ENCODE data around the gene RPUSD1. TPM values are rescaled to one million over a fixed set of nuclear protein-coding genes. Genes with fewer than 3 reads are reported as not detected.

Gene RPUSD1
- total RNA-seq, 1 experiment from 2014 or later, result 59.9 TPM

DNA sequence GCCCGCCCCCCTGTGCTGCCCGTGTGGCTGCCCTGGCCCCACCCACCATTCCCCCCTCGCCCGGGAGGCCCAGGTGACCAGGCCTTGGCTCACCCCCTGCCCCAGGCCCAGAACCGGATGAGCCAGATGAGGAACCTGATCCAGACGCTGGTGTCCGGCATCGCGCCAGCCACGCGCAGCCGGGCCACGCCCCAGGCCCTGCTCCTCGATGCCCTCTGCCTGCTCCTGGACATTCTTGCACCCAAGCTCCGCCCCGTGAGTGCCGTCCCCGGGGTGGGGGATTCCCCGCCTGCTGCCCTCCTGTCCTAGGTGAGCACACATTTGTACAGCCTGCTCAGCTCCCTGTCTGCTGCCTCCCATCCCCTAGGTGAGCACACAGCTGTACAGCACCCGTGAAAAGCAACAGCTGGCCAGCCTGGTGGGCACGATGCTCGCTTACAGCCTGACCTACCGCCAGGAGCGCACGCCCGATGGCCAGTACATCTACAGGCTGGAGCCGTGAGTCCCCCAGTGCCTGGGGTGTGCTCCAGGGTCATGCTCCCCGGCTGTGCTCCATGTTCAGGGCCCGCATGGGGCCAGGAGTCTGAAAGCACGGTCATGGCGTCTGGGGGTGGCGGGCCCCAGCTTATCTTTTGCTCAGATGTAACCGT is 7.5 kb upstream of the RPUSD1 start:
- no peak overlapping the region for H2AFZ ChIP-seq (ENCODE audit: low read depth, low read length, poor library complexity, severe bottlenecking)
- POLR2A ChIA-PET, result interaction anchor here (1.0 kb wide), 1 partner anchor 11 kb away, joined by 3 read pairs; no protein-coding TSS in a partner anchor
- peak overlapping the region; percentile 68 for H3K4me2 ChIP-seq (ENCODE audit: low read length)
- H3K27ac ChIP-seq (ENCODE audit: low read depth, low read length), result peak overlapping the region; percentile 53
- RAD21 ChIA-PET (ENCODE audit: low non-redundant PET in 1 of 2, low total read pairs in 2 of 2, uncharacterized antibody in 2 of 2, unreplicated experiment in 2 of 2), result no interaction called here
- peaks cover 0 to 12% of the 10 kb centered on the region in 2 experiments; a peak in 3 of 4 replicates for H3K36me3 ChIP-seq (ENCODE audit: control insufficient read depth in 1 of 2, insufficient read depth in 2 of 2, low read length in 2 of 2)
- BruUV-seq (replicated peaks), result no TSS peak
- H3K27me3 ChIP-seq (ENCODE audit: insufficient read depth, low read length), result no peaks in the 10 kb centered on the region
- ATAC-seq (peak; percentile 43), DNase-seq (ENCODE audit: low read depth, low spot score) (peak; percentile 58)
- no peaks in the 10 kb centered on the region for H3K9me2 ChIP-seq (ENCODE audit: insufficient read depth)
- H3K4me1 ChIP-seq (ENCODE audit: control insufficient read depth in 1 of 2, insufficient read depth in 2 of 2, low read length in 2 of 2), result peaks cover 17 to 44% of the 10 kb centered on the region in 2 experiments
- CTCF ChIA-PET, result interaction anchor here (0.6 to 2.0 kb wide), 3 partner anchors 83 to 310 kb away, joined by 3 to 9 read pairs (median 3); no protein-coding TSS in a partner anchor
- H4K20me1 ChIP-seq (ENCODE audit: insufficient read depth), result no peaks in the 10 kb centered on the region
- intact Hi-C loops (cut with micrococcal nuclease), result no loop called here
- TF ChIP-seq CBX3 (IDR thresholded peaks at IDR 0.05; ENCODE audit: low read depth) (no peak), SP1 (IDR thresholded peaks at IDR 0.05; ENCODE audit: low read depth) (peak; percentile 80; the same call in 1 of the 2 replicates), ELF1 (IDR thresholded peaks at IDR 0.05; ENCODE audit: borderline replicate concordance, low read depth) (no peak), POLR2AphosphoS5 (IDR thresholded peaks at IDR 0.05; ENCODE audit: low read depth, low read length) (peak; percentile 67), CEBPB (IDR thresholded peaks at IDR 0.05; ENCODE audit: low read depth) (no peak), ZNF274 (IDR thresholded peaks at IDR 0.05; ENCODE audit: low read depth, low read length) (no peak)
- TF ChIP-seq, protein P1, sequence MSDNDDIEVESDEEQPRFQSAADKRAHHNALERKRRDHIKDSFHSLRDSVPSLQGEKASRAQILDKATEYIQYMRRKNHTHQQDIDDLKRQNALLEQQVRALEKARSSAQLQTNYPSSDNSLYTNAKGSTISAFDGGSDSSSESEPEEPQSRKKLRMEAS (IDR thresholded peaks at IDR 0.05), result peak; percentile 86
- no peaks in the 10 kb centered on the region for H3K9me3 ChIP-seq (ENCODE audit: control insufficient read depth in 1 of 2, insufficient read depth in 1 of 2, low read depth in 1 of 2, low read length in 2 of 2)
- H3K4me3 ChIP-seq (replicated peaks in 1 of 2; ENCODE audit: low read depth in 1 of 2, low read length in 2 of 2), result peak overlapping the region in 1 of 2 experiments; percentile 32; a peak in 2 of 4 replicates
- H3K9ac ChIP-seq (ENCODE audit: low read length), result peak overlapping the region; percentile 50
- H3K79me2 ChIP-seq (ENCODE audit: insufficient read depth, low read length), result peaks cover 12% of the 10 kb centered on the region

DNA sequence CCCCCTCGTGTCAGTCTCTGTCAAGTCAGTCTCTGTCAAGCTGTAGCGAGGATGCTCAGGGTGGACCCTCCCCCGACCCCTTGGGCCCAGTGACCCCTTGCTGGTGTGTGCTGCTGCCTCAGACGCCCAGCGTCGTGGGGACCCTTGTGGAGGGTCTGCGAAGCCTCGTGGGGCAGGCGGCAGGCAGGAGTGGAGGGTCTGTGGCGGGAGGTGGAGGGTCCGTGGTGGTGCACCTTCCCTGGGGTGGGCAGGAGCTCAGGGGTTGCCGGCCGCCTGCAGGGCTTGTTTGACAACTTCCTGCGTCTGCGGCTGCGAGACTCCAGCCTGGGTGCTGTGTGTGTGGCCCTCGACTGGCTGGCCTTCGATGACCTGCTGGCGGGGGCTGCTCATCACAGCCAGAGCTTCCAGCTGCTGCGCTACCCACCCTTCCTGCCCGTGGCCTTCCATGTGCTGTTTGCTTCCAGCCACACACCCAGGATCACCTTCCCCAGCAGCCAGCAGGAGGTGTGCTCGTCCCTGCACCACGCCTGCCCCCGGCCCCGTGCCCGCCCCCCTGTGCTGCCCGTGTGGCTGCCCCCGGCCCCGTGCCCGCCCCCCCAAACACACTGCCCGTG is 6.8 kb upstream of the RPUSD1 start:
- ChIA-PET POLR2A (interaction anchor here (1.0 kb wide), 1 partner anchor 11 kb away, joined by 3 read pairs; no protein-coding TSS in a partner anchor), CTCF (interaction anchor here (1.1 to 2.0 kb wide), 2 partner anchors 83 to 261 kb away, joined by 3 to 9 read pairs; no protein-coding TSS in a partner anchor), RAD21 (ENCODE audit: low non-redundant PET in 1 of 2, low total read pairs in 2 of 2, uncharacterized antibody in 2 of 2, unreplicated experiment in 2 of 2) (no interaction called here)
- H3K27me3 ChIP-seq (ENCODE audit: insufficient read depth, low read length), result no peaks in the 10 kb centered on the region
- H3K4me2 ChIP-seq (ENCODE audit: low read length), result no peak overlapping the region
- no peak for DNase-seq (ENCODE audit: low read depth, low spot score)
- H3K4me1 ChIP-seq (ENCODE audit: control insufficient read depth in 1 of 2, insufficient read depth in 2 of 2, low read length in 2 of 2), result peaks cover 13 to 37% of the 10 kb centered on the region in 2 experiments
- intact Hi-C loops (cut with micrococcal nuclease), result no loop called here
- no peak overlapping the region for H3K9ac ChIP-seq (ENCODE audit: low read length)
- no peaks in the 10 kb centered on the region for H3K9me3 ChIP-seq (ENCODE audit: control insufficient read depth in 1 of 2, insufficient read depth in 1 of 2, low read depth in 1 of 2, low read length in 2 of 2)
- peaks cover 19% of the 10 kb centered on the region for H3K79me2 ChIP-seq (ENCODE audit: insufficient read depth, low read length)
- ATAC-seq, result peak; percentile 14; the same call in 1 of the 2 replicates
- no peaks in the 10 kb centered on the region for H3K9me2 ChIP-seq (ENCODE audit: insufficient read depth)
- H3K36me3 ChIP-seq (ENCODE audit: control insufficient read depth in 1 of 2, insufficient read depth in 2 of 2, low read length in 2 of 2), result peaks cover 0 to 19% of the 10 kb centered on the region in 2 experiments; a peak in 3 of 4 replicates
- no peak overlapping the region for H3K4me3 ChIP-seq (replicated peaks in 1 of 2; ENCODE audit: low read depth in 1 of 2, low read length in 2 of 2)
- BruUV-seq (replicated peaks), result no TSS peak
- H4K20me1 ChIP-seq (ENCODE audit: insufficient read depth), result no peaks in the 10 kb centered on the region
- H2AFZ ChIP-seq (ENCODE audit: low read depth, low read length, poor library complexity, severe bottlenecking), result no peak overlapping the region
- peak overlapping the region; percentile 5; the same call in 1 of the 2 replicates for H3K27ac ChIP-seq (ENCODE audit: low read depth, low read length)
- TF ChIP-seq FOSL1 (IDR thresholded peaks at IDR 0.05; ENCODE audit: low read depth) (no peak), SP1 (IDR thresholded peaks at IDR 0.05; ENCODE audit: low read depth) (no peak), CEBPB (IDR thresholded peaks at IDR 0.05; ENCODE audit: low read depth) (no peak), POLR2AphosphoS5 (IDR thresholded peaks at IDR 0.05; ENCODE audit: low read depth, low read length) (no peak), RAD21 (IDR thresholded peaks at IDR 0.05; ENCODE audit: low read depth) (no peak), JUND (IDR thresholded peaks at IDR 0.05) (no peak), ELF1 (IDR thresholded peaks at IDR 0.05; ENCODE audit: borderline replicate concordance, low read depth) (no peak), EGR1 (IDR thresholded peaks at IDR 0.05; ENCODE audit: low read depth) (no peak), EZH2phosphoT487 (IDR thresholded peaks at IDR 0.05; ENCODE audit: borderline replicate concordance) (no peak), CBX3 (IDR thresholded peaks at IDR 0.05; ENCODE audit: low read depth) (no peak)
- TF ChIP-seq, protein P1 (IDR thresholded peaks at IDR 0.05), result no peak
- TF ChIP-seq, protein P2, sequence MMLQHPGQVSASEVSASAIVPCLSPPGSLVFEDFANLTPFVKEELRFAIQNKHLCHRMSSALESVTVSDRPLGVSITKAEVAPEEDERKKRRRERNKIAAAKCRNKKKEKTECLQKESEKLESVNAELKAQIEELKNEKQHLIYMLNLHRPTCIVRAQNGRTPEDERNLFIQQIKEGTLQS (IDR thresholded peaks at IDR 0.05), result no peak
- TF ChIP-seq, protein P3, sequence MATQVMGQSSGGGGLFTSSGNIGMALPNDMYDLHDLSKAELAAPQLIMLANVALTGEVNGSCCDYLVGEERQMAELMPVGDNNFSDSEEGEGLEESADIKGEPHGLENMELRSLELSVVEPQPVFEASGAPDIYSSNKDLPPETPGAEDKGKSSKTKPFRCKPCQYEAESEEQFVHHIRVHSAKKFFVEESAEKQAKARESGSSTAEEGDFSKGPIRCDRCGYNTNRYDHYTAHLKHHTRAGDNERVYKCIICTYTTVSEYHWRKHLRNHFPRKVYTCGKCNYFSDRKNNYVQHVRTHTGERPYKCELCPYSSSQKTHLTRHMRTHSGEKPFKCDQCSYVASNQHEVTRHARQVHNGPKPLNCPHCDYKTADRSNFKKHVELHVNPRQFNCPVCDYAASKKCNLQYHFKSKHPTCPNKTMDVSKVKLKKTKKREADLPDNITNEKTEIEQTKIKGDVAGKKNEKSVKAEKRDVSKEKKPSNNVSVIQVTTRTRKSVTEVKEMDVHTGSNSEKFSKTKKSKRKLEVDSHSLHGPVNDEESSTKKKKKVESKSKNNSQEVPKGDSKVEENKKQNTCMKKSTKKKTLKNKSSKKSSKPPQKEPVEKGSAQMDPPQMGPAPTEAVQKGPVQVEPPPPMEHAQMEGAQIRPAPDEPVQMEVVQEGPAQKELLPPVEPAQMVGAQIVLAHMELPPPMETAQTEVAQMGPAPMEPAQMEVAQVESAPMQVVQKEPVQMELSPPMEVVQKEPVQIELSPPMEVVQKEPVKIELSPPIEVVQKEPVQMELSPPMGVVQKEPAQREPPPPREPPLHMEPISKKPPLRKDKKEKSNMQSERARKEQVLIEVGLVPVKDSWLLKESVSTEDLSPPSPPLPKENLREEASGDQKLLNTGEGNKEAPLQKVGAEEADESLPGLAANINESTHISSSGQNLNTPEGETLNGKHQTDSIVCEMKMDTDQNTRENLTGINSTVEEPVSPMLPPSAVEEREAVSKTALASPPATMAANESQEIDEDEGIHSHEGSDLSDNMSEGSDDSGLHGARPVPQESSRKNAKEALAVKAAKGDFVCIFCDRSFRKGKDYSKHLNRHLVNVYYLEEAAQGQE (IDR thresholded peaks at IDR 0.05; ENCODE audit: low read depth), result no peak

Data from HCT116 (cell line).